GM21515 (cell line): ENCODE measurements around the gene ALDH1B1.

ENCODE experiments used
- ATAC-seq: cut with Tn5 transposase; IDR thresholded peaks from one replicate; pipeline ENCODE4 v1.9.1; 2021; ENCODE audit not compliant: unreplicated experiment

Gene ALDH1B1

DNA sequence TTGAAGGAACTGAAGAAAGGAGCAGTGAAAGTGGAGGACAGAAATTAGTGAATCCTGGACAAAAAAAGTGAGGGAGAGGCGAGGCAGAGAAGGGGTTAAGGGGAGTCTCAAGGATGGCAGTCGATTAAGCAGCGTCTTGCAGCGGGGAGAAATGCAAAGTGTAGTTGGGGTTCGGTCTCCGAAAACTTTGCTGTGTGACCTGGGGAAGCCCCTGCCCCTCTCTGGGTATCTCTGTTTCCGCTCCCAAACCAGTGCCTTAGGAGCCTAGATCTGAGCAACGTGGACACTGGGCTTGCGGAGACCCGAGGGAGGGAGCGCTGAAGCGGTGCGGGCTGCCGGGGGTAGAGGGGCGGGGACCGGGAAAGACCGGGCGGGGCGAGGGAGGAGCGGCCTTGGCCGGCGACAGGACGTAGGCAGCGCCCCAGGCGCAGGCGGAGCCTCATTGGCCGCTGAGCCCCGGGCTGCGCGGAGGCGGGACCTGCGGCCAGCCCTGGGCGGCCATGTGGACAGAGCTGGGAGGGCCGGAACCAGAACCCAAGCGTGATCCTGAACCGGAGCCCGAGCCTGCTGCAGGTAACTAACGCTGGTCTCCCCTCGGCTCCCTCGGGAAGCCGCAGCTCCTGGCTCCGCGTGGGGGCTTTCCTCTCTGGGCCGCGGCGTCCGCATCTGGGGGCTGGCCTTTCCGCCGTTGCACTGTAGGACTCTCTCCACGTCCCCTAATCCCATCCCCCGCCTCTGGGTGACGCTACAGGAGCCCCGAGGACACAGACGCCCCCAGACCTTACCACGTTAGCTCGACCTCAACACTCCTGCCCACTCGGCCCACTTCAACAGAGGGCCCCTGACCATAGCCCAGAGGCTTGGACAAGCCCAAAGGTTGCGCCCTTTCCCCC, at the start of gene ALDH1B1:
Gene ALDH1B1, plus strand, starts transcription at position 468 of the 893 bp plus-strand sequence. CDS start 3,047 bp downstream, outside the sequence.
- ATAC-seq = peak; percentile 98

DNA sequence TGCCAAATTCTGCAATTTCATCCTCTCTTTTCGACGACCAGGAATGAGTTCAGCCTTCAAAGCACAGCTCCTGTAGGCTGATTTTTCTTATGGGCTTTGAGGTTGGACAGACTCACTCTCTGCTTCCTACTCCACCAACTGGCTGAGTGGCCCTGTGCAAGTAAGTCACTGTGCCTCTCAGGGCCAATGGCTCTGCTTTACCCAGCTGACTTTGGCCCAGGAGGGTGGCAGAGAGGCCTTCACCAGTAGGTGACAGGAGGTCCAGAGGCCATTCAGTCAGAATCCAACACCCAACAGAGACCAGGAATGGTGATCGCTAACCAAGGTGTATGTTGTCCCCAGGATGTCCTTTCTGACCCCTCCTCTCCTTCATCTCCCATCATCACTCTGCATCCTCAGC, 49.5 kb upstream of the ALDH1B1 start:
- no peak for ATAC-seq

GRCh38 chr9:38343552-38343951, 49.0 kb upstream of the ALDH1B1 start:
- ATAC-seq = no peak

- ATAC-seq = no peak
Observed at GRCh38 chr9:38344566-38345324, 47.8 kb upstream of the ALDH1B1 start.

DNA sequence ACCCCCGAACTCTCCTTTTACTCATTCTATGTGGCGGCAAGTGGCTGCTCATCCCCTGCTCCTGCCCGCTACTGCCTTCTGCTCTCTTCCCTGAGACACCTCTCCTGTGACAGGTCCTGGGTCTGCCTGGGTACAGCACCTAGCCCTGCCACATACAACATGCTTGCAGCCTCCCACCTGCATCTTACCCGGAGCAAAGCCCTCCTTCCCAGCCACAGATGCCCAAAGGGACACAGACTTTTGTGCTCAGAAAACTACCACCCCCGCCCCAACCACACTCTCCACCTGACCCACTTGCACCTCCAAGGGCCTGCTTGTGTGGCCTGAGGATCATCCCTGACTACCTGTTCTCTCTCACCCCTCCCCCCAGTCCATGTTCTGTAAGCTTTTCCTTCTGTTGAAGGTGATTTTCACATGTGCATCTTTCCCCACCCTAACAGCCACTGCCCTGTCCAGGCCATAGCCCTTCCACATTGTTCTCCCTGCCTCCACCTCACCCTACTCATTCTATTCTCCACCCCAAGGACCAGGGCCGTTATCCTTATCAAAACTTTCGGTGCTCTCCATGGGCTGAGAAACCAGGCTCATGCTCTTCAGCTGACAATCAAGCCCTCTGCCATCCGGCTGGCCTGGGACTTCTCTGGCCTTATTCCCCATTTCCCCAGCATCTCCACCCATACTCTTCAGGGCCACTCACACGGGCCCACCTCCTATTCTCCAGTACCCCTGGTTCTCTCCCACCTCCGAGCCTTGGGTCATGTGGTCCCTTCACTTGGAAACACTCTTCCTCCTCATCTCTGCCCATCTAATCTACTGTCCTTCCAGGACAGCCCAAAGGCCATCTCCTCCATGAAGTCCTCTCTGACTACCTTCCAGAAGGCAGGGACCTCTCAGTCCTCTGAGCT, 46.4 kb upstream of the ALDH1B1 start:
- no peak for ATAC-seq

GRCh38 chr9:38346811-38347210, 45.7 kb upstream of the ALDH1B1 start:
- ATAC-seq = no peak

DNA sequence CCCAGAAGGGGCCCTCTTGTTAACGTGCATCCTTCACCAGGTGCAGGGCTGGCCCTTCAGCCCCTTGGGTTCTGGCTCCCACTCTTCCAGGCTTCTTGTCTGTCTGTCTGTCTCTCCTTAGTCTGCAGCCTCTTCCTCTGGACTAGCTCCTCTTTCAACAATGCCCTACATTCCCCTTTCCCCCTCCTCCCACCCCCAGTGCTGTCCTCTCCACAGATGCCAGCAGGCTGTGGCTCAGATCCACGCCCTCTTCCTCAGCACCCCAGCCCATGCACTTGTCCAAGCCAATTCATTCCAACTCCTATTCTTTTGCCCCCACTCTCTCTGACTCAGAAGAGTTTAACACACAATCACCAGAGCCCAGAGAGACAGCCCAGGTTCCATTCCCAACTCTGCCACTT, 45.2 kb upstream of the ALDH1B1 start:
- no peak for ATAC-seq

DNA sequence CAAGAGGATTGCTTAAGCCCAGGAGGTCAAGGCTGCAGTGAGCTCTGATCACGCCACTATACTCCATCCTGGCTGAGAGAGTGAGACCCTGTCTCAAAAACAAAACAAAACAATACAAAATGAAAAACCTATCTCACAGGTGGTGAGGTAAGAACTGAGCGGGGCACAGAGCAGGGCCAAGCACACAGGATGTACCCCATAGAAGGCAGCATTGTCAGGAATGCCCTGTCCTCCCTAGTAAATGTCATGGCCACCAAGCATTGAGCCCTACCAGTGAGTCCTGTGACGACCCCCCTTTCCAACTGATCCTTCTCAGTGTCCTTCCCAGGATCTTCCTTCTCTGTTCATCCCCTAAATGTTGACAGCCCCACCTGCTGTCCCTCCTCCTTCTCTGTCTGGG, 44.6 kb upstream of the ALDH1B1 start:
- no peak for ATAC-seq

- no peak for ATAC-seq
Observed at GRCh38 chr9:38350529-38350928, 42.0 kb upstream of the ALDH1B1 start.

- ATAC-seq = no peak
Observed at GRCh38 chr9:38352530-38353328, 39.8 kb upstream of the ALDH1B1 start.

- no peak for ATAC-seq
Observed at GRCh38 chr9:38355115-38355514, 37.4 kb upstream of the ALDH1B1 start.

DNA sequence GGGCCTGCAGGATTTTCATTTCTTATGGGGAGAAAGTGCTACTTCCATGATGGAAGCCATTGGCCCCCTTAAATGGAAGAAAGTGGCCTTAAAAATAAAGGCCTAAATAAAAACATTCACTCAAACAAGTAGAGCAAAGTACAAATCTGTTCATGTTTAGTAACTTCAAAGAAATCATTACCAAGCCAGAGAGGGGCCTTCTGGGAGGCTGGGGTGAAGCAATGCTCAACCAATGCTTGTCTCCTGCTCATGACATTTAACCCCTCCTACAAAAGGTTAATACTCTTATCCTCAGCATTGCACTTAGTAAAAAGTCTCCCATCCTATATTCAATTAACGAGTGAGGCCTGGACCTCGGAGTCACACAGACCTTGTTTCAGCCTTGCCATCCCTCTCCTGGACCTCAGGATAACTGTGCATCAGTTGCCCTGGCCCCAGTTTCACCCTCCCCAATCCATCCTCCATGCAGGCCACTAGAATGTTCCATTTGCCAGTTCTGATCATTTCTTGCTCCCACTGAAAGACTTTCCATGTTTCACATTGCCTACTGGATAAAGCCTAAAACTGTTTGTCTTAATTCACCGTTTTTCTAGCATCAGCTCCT, 36.9 kb upstream of the ALDH1B1 start:
- no peak for ATAC-seq

DNA sequence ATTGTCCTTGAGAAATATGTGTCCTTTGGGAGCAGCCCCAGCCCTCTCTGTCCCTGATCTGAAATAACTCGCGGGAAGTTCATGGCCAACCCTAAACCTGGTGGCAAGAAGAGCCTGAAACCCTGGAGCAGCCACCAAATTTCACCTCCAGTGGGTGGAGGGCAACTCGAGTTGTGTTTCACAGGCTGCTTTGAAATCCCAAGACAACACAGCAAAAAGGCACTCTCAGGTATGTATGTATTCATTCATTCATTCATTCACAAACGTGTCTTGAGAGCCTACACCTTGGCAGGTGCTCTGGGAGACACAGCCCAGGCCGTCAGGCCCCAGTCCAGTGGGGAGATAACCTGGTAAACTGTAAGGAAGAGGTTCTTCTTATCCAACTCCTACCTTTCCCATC, 35.7 kb upstream of the ALDH1B1 start:
- no peak for ATAC-seq

DNA sequence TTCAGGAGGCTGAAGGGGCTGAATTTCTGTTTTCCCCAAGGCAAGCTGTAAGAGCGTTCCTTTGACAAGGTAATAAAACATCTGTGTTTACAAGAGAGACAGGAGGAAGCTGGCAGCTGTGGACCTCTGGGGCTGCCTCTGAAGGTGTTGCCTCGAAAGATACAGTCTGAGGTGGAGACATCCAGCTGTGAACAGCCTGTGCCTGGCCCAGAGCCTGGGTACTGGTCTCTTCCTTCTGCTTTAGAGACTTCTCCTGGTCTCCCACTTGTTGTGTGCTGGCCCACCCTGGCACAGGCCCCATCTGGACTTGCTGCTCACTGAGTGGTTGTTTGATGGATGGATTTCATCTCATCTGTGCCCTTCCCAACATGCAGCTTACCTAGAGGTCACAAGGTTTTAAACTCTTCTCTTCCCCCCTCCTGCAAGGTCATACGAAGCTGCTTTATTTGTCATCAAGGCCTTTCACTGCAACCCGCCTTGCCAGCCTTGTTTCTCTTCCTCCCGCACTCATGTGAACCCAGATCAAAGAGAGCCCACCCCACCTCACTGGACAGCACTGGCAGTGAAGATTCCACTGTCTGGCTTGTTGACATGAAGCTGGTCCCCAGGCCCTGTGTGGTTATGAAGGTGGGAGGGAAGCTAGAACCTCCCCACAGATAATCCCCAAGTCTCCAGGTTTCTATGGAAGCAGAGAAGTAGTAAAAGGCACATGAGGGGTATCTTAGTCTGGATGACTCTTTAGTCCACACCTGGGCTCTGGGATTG, 35.0 kb upstream of the ALDH1B1 start:
- no peak for ATAC-seq

DNA sequence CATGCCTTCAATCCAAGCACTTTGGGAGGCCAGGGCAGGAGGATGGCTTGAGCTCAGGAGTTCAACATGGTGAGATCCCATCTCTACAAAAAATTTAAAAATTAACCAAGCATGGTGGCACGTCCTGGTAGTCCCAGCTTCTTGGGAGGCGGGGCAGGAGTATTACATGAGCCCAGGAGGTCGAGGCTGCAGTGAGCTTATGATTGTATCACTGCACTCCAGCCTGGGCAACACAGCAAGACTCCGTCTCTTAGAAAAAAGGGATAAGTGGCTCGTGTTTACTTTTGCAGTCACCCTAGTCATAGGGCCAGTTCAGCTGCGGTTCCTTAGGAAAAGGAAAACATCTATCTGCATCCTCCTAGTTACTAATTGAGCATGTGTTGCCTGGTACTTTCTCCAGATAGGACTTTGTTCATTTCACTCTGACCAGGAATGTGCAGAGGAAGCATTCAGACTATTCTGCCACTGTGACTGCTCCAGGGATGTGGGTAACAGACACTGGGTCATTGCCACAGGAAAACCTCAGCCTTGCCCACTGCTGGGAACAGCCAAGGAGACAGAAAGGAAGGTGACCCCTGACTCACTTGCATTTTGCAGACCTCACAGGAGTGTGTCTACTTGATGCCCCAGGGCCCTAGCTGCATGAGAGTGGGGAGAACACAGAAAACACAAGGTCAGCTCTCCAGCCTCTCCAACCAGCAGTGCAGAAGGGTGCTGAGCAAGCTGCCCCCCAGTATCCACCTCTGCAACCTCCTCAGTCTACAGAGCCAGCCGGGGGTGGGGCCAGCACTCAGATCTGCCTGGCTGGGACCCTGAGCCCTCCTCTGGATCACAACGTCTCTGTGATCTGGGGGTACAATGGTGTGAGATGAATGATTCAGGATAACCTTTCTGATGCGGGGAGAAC, 33.9 kb upstream of the ALDH1B1 start:
- ATAC-seq = no peak

DNA sequence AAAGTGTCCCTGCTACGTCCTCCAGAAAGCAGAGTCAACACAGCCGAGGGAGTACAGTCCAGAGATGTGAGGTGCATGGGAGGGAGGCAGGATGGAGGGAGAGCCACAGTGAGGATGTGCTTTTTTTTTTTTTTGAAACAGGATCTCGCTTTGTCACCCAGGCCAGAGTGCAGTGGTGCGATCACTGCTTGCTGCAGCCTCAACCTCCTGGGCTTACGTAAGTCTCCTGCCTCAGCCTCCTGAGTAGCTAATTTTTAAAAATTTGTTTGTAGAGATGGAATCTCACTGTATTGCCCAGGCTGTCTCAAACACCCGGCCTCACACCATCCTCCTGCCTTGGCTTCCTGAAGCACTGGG, 33.2 kb upstream of the ALDH1B1 start:
- ATAC-seq = no peak

GRCh38 chr9:38359689-38360385, 32.7 kb upstream of the ALDH1B1 start:
- ATAC-seq = no peak
